HG02938 (cell line): ENCODE data around the gene PLPP7.

Experiments
- ATAC-seq: cut with Tn5 transposase; IDR thresholded peaks from one replicate; pipeline ENCODE4 v1.9.1; 2021; ENCODE audit warnings: mild to moderate bottlenecking, moderate library complexity; ENCODE audit not compliant: unreplicated experiment

PLPP7 gene

DNA sequence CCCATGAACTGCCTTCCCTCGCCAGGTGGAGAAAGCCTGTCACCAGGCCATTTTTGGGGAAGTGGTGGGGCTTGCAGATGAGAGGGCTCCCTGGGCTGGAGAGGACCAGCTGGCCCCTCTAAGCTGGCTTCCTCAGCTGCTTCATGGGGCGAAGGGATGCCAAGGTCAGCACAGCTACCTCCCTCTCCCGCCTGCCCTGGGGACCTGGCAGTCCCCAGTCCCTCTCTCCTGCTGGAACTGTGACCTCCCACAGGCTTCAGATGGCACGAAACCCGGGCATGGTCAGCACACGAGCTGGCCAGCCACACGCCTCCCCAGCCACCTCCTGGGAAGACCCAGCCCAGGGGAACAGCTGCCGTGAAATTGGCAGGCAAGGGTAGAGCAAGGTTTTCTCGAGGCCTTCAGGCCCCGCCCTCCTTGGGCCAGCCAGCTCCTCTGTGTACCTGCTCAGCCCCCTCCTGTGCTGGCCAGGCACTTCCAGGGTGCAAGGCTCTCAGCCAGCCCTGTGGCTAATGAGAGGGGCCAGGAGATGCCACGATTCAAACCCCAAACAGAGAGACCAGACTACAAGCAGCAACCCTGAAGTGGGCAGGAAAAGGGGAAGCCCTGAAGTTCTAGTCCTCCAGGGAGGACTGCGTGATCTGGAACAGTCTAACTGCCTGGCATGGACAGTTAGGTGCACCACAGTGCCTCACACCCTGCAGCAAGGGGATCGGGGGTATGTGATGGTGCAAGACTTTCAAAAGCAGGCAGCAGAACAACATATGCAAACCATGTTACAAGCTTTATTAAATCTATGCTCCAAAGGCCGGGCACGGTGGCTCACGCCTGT lies 12.9 kb downstream of the PLPP7 start:
- ATAC-seq, result no peak

DNA sequence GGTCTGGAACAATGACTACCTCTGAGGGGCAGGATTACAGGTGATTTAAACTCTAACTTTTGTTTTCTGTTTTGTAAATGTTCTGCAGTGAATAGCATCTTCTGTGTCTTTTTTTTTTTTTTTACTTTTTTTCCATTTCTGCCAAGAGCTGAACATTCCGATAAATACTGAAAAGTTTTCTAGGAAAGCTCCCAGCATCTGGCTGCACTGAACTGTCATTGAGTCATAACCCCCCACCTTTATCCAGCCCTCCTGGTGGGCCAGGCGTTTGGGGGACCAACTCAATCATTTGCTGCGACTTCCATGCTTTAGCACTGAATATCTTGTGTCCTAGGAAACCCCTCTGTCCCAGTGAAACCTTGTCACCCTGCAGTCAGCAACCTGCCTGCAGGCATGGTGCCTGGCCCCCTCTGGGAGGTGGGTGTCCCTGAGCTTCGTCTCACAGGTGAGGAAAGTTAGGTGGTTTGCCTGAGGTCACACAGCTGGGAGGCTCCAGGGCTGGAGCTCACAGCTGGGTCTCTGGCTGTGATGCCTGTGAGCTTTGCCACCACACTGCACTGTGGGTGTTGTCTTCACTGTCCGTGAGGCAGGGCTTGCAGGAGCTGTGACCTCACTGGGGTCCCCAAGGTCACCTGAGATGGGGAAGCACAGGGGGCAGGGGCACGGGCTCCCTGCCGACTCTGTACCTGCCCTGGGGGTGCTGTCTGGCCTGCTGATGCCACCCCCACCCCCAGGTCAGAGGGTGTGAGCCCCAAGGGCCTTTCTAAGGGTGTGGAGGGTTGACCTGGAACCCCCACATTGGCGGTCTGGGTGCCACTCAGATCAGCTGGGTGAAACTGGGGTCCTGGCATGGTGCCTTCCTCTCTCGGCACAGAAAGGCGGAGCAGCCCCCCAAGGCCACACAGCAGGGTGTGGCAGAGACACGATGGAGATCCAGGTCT lies 14.1 kb downstream of the PLPP7 start:
- no peak for ATAC-seq

DNA sequence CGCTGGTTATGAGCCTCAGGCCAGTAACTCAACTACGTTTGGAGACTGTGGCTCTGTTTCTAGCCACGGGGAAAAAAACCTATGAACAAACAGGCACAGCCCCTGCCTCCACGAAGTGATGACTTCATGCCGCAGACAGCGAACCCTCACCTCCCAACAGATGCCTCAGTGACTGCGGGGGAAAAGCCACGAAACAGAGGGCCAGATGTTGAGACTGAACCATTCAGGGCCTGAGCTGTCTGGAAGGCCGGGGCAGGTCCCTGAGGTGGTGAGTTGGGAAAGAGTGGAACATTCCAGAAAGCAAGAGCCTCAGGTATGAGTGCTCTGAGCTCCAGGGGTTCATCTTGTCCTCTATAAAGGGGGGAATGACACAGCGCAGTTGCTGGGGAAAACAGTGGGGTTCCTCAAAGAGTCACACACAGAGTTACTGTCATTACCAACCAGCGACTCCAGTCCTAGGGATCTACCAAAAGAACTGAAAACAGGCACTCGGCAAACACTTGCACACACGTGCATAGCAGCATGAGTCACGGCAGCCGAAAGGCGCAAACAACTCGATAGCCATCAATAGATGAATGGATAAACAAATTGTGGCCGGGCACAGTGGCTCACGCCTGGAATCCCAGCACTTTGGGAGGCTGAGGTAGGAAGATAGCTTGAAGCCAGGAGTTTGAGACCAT lies 15.3 kb downstream of the PLPP7 start:
- ATAC-seq, result no peak

DNA sequence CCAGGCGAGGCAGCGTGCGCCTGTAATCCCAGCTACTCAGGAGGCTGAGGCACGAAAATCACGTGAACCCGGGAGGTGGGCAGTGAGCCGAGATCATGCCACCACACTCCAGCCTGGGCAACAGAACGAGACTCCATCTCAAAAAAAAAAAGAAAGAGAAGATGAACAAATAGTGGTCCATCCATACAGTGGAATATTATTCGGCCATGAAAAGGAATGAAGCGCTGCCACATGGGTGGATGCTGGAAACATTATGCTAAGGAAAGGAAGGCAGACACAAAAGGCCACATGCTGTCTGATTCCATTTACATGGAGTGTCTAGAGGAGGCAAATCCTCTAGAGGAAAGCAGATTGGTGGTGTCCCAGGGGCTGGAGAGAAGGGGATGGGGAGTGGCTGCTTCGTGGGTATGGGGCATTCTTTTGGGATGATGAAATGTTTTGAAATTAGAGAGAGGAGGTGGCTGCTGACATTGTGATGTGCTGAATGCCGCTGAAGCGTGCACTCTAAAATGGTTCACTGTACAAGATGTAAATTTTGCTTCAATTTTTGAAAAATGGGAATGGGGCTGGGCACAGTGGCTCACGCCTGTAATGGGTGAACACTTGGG lies 17.0 kb downstream of the PLPP7 start:
- ATAC-seq, result no peak

- no peak for ATAC-seq
These were observed 18.5 kb downstream of the PLPP7 start for GRCh38 chr9:131307974-131308373.

DNA sequence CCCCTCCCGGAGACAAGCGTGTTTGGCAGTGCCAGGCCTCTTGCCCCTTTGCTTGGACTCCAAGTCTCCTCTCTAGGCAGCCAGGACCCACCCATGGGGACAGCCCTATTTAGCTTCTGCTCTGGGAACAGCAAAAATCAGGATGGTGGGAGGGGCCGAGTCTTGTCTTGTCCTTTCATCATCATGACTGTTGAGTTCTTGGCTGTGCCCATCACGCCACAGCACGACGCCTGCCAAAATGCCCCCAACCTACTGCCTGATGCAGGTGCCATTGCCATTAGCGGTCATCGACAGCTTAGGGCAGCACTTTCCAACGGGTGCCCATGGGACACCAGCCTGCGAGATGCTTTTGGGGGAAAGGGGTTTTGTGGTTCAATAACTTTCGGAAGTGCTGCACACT lies 18.9 kb downstream of the PLPP7 start:
- no peak for ATAC-seq

DNA sequence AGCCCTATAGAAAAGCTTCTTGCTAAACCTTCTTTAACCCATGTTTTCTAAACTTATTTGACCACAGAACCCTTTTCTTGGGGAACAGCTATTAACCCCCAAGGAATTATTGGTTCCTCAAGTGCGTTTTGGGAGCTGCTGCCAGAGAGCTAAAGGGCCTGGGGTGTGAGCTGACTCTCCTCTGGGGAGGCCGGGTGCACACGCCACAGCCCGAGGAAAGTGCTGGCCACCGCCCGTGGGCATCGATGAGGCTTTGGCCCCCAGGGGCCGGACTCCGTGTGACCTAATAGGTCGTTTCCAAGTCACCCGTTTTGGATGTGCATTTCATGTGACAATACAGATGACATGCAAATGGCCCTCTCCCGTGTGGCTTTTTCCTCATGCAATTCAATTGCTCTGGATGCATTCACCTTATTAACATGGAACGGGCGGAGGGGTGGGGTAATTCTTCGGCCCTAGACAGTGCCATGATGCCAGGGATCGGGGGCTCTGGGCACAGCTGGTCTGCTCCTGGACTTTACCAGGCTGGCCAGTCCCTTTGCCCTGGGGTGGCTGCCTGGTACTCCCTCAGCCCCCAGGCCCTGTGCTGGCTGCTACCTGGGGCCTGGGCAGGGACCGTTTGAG lies 19.5 kb downstream of the PLPP7 start:
- ATAC-seq, result no peak

- ATAC-seq, result no peak
These were observed 20.2 kb downstream of the PLPP7 start for GRCh38 chr9:131309530-131310276.

DNA sequence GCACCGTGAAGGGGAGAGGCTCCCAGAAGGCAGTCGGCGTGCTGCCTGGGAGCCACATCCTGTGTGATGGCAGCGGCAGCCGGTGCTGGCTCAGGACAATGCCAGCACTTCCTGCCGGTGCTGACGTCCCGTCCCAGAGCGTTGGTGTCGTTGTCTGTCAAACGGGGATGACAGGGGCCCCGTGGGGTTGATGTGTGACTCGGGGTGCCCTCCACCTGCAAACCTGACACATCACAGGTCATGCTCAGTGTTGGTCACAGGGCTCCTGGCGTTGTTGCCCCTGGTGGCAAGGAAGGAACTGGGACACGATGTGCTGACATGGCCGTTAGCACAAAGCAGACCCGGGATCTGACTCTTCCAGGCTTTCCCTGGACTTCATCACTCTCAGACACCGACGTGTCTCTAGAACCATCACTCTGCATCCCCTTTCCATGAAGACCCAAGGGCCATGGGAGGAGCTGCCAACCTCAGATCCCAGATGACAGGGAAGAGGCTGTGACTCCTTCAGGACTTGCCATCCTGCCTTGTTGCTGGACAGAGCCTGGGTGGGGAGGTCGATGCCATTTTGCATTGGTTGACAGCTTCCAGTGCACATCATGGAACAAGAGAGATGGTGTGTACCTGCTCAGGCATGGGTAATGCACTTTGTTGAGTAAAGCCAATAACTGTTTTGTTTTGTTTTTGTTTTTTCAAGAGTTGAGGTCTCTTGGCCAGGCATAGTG lies 21.5 kb downstream of the PLPP7 start:
- no peak for ATAC-seq

DNA sequence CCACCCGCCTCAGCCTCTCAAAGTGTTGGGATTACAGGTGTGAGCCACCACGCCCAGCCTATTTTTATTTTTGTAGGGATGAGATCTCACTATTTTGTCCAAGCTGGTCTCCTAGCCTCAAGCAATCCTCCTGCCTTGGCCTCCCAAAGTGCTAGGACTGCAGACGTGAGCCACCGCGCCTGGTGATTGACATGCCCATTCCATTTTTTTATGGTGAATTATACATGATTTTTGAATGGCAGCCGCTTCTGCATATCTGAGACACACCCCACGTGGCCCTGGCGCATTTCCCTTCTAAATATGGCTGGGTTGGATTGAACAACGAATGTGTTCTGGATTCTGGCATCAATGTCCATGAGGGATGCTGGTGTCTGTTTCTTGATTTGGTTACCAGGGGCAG lies 22.7 kb downstream of the PLPP7 start:
- ATAC-seq, result no peak

DNA sequence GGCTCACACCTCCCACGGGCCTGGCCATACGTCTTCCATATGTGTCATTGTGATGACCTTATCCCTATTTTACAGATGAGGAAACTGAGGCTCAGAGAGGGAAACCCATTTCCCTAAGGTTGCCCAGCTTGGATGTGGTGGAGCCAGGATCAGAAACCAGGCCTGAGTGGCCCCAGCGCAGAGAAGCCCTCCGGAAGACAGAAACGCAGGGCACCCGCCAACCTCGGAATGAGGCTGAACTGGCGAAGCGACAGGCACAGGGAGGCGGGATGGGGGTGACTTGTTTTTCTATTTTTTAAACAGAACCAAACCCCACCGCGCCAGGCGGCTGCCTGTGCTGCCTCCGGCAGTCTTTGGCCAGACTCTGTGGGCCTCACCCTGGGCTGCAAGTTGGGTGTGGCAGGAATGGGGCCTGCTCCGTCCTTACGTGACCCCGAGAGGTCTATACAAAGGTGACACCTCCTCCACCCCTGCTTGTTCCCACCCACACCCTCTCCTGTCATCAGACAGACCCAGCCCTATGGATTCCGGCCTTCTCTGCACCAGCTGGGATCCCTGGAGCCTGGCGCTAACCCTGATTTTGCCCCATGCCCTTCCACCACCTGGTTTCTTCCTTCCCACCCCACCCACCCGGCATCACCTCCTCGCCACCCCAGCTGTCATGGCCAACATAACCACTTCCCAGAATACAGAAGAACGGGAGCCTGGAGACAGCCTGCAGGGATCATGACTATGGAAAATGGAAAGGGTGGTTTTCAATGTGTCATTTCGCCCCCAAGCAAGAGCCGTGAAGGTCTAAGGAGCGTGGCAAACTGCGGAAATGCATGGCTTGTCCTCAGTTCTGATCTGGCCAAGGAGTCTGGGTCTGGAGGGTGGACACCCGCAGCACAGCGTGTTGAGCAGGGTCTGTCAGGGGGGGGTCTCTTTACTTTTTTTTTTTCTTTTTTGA lies 23.6 kb downstream of the PLPP7 start:
- ATAC-seq, result no peak

GRCh38 chr9:131318231-131319085 lies 28.9 kb downstream of the PLPP7 start:
- ATAC-seq, result no peak

- ATAC-seq, result no peak
These were observed 30.0 kb downstream of the PLPP7 start for GRCh38 chr9:131319486-131319885.

DNA sequence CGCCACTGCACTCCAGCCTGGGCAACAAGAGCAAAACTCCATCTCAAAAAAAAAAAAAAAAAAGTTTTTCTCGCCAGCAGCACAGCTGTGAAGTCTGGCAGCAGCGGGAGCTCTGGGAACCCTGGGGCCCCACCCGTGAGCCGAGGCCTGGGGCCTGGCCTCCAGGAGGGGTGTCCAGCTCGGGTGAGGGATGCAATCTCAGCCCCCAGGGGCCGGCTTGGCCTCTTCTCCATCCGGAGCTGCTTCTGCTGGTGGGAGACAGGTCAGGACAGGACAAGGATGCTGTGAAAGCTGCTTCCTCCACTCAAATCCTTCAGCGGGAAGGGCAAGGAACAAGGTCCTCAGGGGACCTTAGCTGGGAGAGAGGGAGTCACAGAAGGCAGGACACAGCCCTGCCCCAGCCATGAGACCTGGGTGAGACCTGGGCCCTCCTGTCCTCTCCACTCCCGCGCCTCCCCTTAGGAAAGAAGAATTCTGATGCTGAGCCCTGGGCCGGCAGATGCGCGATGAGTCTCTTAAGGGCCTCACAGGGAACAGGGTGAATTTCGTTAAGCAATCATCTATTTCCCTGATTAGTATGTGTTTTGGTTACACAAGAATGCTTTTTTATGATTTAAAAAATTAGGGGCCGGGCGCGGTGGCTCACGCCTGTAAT lies 30.6 kb downstream of the PLPP7 start:
- no peak for ATAC-seq

- ATAC-seq, result no peak
These were observed 34.1 kb downstream of the PLPP7 start for GRCh38 chr9:131323629-131324028.
